HepG2 (cell line): ENCODE results near the gene ARHGEF16. TPM values are rescaled to one million over a fixed set of nuclear protein-coding genes. Genes with fewer than 3 reads are reported as not detected.

Source experiments
- AKAP8 ChIP-seq: sonication (generic); formaldehyde crosslinking; IDR thresholded peaks from 2 replicates; pipeline ENCODE4 v1.5.1; 2020; ENCODE audit warnings: mild to moderate bottlenecking, missing genetic modification reagents
- EEA1 ChIP-seq: sonication (generic); formaldehyde crosslinking; IDR thresholded peaks from 2 replicates; pipeline ENCODE4 v1.5.1; 2020; ENCODE audit warnings: mild to moderate bottlenecking, missing genetic modification reagents, borderline replicate concordance
- EP300 ChIP-seq, 3 experiments: sonication (generic) in 1 of 3; formaldehyde crosslinking in 1 of 3; IDR thresholded peaks; 2 replicates each; pipeline versions ENCODE4 v1.5.1 to v1.6.1; 2011 to 2020; ENCODE audit warnings: low read depth in 2 of 3, low read length in 2 of 3, borderline replicate concordance in 1 of 3, improper control_type of control experiment in 1 of 3, mild to moderate bottlenecking in 1 of 3, missing genetic modification reagents in 1 of 3, moderate library complexity in 1 of 3
- ESRRA ChIP-seq: sonication (generic); formaldehyde crosslinking; IDR thresholded peaks from 2 replicates; pipeline ENCODE4 v1.5.1; 2020; ENCODE audit warnings: mild to moderate bottlenecking, low read depth, missing genetic modification reagents
- GFI1 ChIP-seq: sonication (generic); formaldehyde crosslinking; IDR thresholded peaks from 2 replicates; pipeline ENCODE4 v1.5.0; 2020; ENCODE audit warnings: missing genetic modification reagents, mild to moderate bottlenecking, borderline replicate concordance
- HOXD1 ChIP-seq: sonication (generic); formaldehyde crosslinking; IDR thresholded peaks from 2 replicates; pipeline ENCODE4 v1.5.0; 2020; ENCODE audit warnings: missing genetic modification reagents
- MED1 ChIP-seq: sonication (generic); formaldehyde crosslinking; IDR thresholded peaks from 2 replicates; pipeline ENCODE4 v1.4.0; 2020; ENCODE audit warnings: missing genetic modification reagents
- NR2C2 ChIP-seq: sonication (generic); formaldehyde crosslinking; IDR thresholded peaks from 2 replicates; pipeline ENCODE4 v1.4.0; 2020; ENCODE audit warnings: missing genetic modification reagents, mild to moderate bottlenecking, moderate library complexity, borderline replicate concordance
- NR2F1 ChIP-seq, 2 experiments: fragments of 450-650 bp in 1 of 2; formaldehyde crosslinking in 1 of 2; IDR thresholded peaks; 2 replicates each; pipeline versions ENCODE4 v1.5.0 to v1.6.1; 2016 to 2020; ENCODE audit warnings: mild to moderate bottlenecking in 1 of 2, missing compliant biosample characterization in 1 of 2, missing genetic modification reagents in 1 of 2, moderate library complexity in 1 of 2
- NRL ChIP-seq: sonication (generic); formaldehyde crosslinking; IDR thresholded peaks from 2 replicates; pipeline ENCODE4 v1.5.0; 2020; ENCODE audit warnings: missing genetic modification reagents, mild to moderate bottlenecking, moderate library complexity, borderline replicate concordance
- RARA ChIP-seq: IDR thresholded peaks from 2 replicates; pipeline ENCODE4 v1.6.1; 2016; ENCODE audit warnings: missing genetic modification reagents, missing compliant biosample characterization
- SMARCE1 ChIP-seq: fragments of 450-650 bp; IDR thresholded peaks from 2 replicates; pipeline ENCODE4 v1.6.1; 2017; ENCODE audit warnings: borderline replicate concordance
- STAG1 ChIP-seq: sonication (generic); formaldehyde crosslinking; IDR thresholded peaks from 2 replicates; pipeline ENCODE4 v1.4.0; 2020; ENCODE audit warnings: missing genetic modification reagents
- TEAD3 ChIP-seq: optimal IDR thresholded peaks from 2 replicates; pipeline ENCODE3; 2016; ENCODE audit warnings: borderline replicate concordance
- YEATS4 ChIP-seq: sonication (generic); formaldehyde crosslinking; IDR thresholded peaks from 2 replicates; pipeline ENCODE4 v1.4.0; 2020; ENCODE audit warnings: missing genetic modification reagents, borderline replicate concordance
- ZNF274 ChIP-seq: sonication (generic); formaldehyde crosslinking; IDR thresholded peaks from 2 replicates; pipeline ENCODE4 v1.5.1; 2020; ENCODE audit warnings: mild to moderate bottlenecking, missing genetic modification reagents
- ZNF30 ChIP-seq: sonication (generic); formaldehyde crosslinking; IDR thresholded peaks from 2 replicates; pipeline ENCODE4 v1.5.0; 2020; ENCODE audit warnings: mild to moderate bottlenecking, missing genetic modification reagents
- ZNF317 ChIP-seq: sonication (generic); formaldehyde crosslinking; IDR thresholded peaks from 2 replicates; pipeline ENCODE4 v1.5.0; 2020; ENCODE audit warnings: mild to moderate bottlenecking, missing genetic modification reagents
- ZNF460 ChIP-seq: sonication (generic); formaldehyde crosslinking; IDR thresholded peaks from 2 replicates; pipeline ENCODE4 v1.5.1; 2020; ENCODE audit warnings: missing genetic modification reagents, mild to moderate bottlenecking, borderline replicate concordance
- ZNF546 ChIP-seq: sonication (generic); formaldehyde crosslinking; conservative IDR thresholded peaks from 2 replicates; pipeline ENCODE4 v1.8.1; 2023; ENCODE audit warnings: mild to moderate bottlenecking, missing genetic modification reagents
- ZNF839 ChIP-seq: sonication (generic); formaldehyde crosslinking; IDR thresholded peaks from 2 replicates; pipeline ENCODE4 v1.4.0; 2020; ENCODE audit warnings: missing genetic modification reagents, mild to moderate bottlenecking, borderline replicate concordance
- polyA plus RNA-seq, 8 experiments: library from polyadenylated mRNA; depleted of rRNA in 3 of 8; stranded (reverse) in 7 of 8; unstranded in 1 of 8; fragments of >200 nt; fragmentation: Illumina TruSeq in 4 of 8; extraction: Trizol in 4 of 8; gene quantifications; 2 replicates each; pipeline versions ENCODE4 v1.2.1 to v1.2.3, GENCODE V29; 2011 to 2016; ENCODE audit warnings: low read depth in 4 of 8, missing spikeins in 1 of 8, mixed read lengths in 1 of 8; ENCODE audit not compliant: insufficient read depth in 1 of 8
- total RNA-seq, 5 experiments: library from RNA; depleted of rRNA; stranded (reverse); fragments of >200 nt; fragmentation: Illumina TruSeq; extraction: Trizol; gene quantifications; 2 replicates each; pipeline ENCODE4 v1.2.3, GENCODE V29; 2016; ENCODE audit warnings: low read depth in 1 of 5
- TF ChIP-seq, protein P1 (sequence below): sonication (generic); formaldehyde crosslinking; IDR thresholded peaks from 2 replicates; pipeline ENCODE4 v1.5.0; 2020; ENCODE audit warnings: mild to moderate bottlenecking, missing genetic modification reagents, moderate library complexity
- TF ChIP-seq, protein P2 (sequence below): sonication (generic); formaldehyde crosslinking; IDR thresholded peaks from 2 replicates; pipeline ENCODE4 v1.8.1; 2023; ENCODE audit warnings: mild to moderate bottlenecking, missing genetic modification reagents, borderline replicate concordance
- TF ChIP-seq, protein P3 (sequence below): sonication (generic); formaldehyde crosslinking; IDR thresholded peaks from 2 replicates; pipeline ENCODE4 v1.4.0; 2020; ENCODE audit warnings: missing genetic modification reagents
- TF ChIP-seq, protein P4 (sequence below): IDR thresholded peaks from 2 replicates; pipeline ENCODE4 v1.6.1; 2018; ENCODE audit warnings: missing genetic modification reagents

The ARHGEF16 gene
- total and polyA plus RNA-seq, 2 of the 13 experiments (the other 11 are each of a cell fraction or from before 2014, with no cell fraction given): 20.3 to 39.9 TPM

DNA sequence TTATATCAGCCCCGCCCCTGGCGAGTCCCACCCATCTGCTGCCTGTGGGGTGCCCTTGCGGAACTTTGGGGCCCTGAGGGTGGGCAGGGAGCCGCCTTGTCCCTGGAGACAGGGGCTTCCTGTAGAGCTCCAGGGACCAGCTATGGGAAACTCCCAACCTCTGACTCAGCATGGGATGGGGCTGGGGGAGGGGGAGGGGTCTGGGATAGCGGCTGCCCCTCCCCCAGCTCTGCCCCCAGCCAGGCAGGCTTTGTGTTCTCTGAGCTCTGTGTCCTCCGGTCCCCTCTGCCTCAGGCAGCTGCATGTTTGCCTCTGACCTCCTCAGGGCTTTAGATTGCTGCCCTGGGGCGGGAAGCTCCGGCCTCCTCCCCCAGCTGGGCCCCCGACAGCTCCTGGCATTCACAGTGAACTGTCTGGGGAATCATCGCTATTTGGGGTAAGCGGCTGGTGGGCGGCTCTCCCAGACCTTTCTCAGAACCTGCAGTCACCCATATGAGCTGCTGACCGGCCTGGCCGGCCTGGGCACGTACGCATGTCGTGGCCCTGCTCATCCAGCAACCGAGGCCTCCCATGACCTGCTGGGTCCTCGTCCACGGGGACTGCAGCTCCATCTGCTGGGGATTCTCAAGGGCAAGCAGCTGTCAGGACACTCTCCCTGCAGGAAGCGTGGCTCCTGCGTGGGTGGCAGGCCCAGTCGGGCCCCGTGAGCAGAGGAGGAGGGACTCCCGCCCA, 17.1 kb downstream of the ARHGEF16 start (continued):
- TF ChIP-seq EP300 (IDR thresholded peaks at IDR 0.05; ENCODE audit: low read depth in 2 of 2, low read length in 2 of 2) (peak in 1 of 2 experiments; percentile 80; a peak in 2 of 4 replicates), EP300 (CRISPR knock-in tag; IDR thresholded peaks at IDR 0.05; ENCODE audit: borderline replicate concordance) (no peak; the same call in 1 of the 2 replicates), ZNF839 (CRISPR knock-in tag) (peak; percentile 55; the same call in 1 of the 2 replicates), HOXD1 (no peak), ZNF546 (0 out of 2 replicates have a peak, but pooled peaks have one; percentile 30), AKAP8 (CRISPR knock-in tag) (no peak), YEATS4 (CRISPR knock-in tag) (peak; percentile 90; the same call in 1 of the 2 replicates), ZNF460 (CRISPR knock-in tag) (peak; percentile 18; the same call in 1 of the 2 replicates), MED1 (CRISPR knock-in tag) (peak; percentile 91), ZNF30 (CRISPR knock-in tag) (no peak), GFI1 (CRISPR knock-in tag) (peak; percentile 63), SMARCE1 (no peak), ZNF317 (0 out of 2 replicates have a peak, but pooled peaks have one; percentile 37), NRL (peak; percentile 58; the same call in 1 of the 2 replicates), NR2C2 (CRISPR knock-in tag) (peak; percentile 82), ZNF274 (peak; percentile 84), EEA1 (CRISPR knock-in tag) (no peak), NR2F1 (CRISPR knock-in tag; IDR thresholded peaks at IDR 0.05) (peak in 1 of 2 experiments; percentile 67; a peak in 2 of 4 replicates), RARA (CRISPR knock-in tag) (peak; percentile 82), STAG1 (CRISPR knock-in tag) (peak; percentile 87), TEAD3 (CRISPR knock-in tag) (peak; percentile 62), ESRRA (CRISPR knock-in tag) (peak; percentile 71)
- TF ChIP-seq, protein P1, sequence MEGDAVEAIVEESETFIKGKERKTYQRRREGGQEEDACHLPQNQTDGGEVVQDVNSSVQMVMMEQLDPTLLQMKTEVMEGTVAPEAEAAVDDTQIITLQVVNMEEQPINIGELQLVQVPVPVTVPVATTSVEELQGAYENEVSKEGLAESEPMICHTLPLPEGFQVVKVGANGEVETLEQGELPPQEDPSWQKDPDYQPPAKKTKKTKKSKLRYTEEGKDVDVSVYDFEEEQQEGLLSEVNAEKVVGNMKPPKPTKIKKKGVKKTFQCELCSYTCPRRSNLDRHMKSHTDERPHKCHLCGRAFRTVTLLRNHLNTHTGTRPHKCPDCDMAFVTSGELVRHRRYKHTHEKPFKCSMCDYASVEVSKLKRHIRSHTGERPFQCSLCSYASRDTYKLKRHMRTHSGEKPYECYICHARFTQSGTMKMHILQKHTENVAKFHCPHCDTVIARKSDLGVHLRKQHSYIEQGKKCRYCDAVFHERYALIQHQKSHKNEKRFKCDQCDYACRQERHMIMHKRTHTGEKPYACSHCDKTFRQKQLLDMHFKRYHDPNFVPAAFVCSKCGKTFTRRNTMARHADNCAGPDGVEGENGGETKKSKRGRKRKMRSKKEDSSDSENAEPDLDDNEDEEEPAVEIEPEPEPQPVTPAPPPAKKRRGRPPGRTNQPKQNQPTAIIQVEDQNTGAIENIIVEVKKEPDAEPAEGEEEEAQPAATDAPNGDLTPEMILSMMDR (CRISPR knock-in tag): peak; percentile 96
- TF ChIP-seq, protein P2, sequence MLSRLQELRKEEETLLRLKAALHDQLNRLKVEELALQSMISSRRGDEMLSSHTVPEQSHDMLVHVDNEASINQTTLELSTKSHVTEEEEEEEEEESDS (CRISPR knock-in tag): peak; percentile 63; the same call in 1 of the 2 replicates
- TF ChIP-seq, protein P3, sequence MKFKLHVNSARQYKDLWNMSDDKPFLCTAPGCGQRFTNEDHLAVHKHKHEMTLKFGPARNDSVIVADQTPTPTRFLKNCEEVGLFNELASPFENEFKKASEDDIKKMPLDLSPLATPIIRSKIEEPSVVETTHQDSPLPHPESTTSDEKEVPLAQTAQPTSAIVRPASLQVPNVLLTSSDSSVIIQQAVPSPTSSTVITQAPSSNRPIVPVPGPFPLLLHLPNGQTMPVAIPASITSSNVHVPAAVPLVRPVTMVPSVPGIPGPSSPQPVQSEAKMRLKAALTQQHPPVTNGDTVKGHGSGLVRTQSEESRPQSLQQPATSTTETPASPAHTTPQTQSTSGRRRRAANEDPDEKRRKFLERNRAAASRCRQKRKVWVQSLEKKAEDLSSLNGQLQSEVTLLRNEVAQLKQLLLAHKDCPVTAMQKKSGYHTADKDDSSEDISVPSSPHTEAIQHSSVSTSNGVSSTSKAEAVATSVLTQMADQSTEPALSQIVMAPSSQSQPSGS: peak; percentile 17; the same call in 1 of the 2 replicates
- TF ChIP-seq, protein P4, sequence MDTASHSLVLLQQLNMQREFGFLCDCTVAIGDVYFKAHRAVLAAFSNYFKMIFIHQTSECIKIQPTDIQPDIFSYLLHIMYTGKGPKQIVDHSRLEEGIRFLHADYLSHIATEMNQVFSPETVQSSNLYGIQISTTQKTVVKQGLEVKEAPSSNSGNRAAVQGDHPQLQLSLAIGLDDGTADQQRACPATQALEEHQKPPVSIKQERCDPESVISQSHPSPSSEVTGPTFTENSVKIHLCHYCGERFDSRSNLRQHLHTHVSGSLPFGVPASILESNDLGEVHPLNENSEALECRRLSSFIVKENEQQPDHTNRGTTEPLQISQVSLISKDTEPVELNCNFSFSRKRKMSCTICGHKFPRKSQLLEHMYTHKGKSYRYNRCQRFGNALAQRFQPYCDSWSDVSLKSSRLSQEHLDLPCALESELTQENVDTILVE: 0 out of 2 replicates have a peak, but pooled peaks have one; percentile 37
